HepG2 (cell line): ENCODE data around the gene SACS.

ENCODE experiments used
- AGO2 ChIP-seq: fragments of 200-400 bp; formaldehyde crosslinking; optimal IDR thresholded peaks from 2 replicates; pipeline ENCODE3; 2017; ENCODE audit warnings: mild to moderate bottlenecking, low read depth, low read length, moderate library complexity
- BHLHE40 ChIP-seq: IDR thresholded peaks from 2 replicates; pipeline ENCODE4 v1.6.1; 2011; ENCODE audit warnings: low read length, improper control_type of control experiment
- CEBPB ChIP-seq: IDR thresholded peaks from 2 replicates; pipeline ENCODE4 v1.6.1; 2011; ENCODE audit warnings: low read depth, low read length, improper control_type of control experiment, borderline replicate concordance
- LCORL ChIP-seq, 2 experiments: fragments of 450-650 bp in 1 of 2; sonication (generic) in 1 of 2; formaldehyde crosslinking in 1 of 2; IDR thresholded peaks; 2 replicates each; pipeline versions ENCODE4 v1.5.0 to v1.6.1; 2017 to 2020; ENCODE audit warnings: antibody characterized with exemption in 1 of 2, missing genetic modification reagents in 1 of 2
- NFE2L1 ChIP-seq: sonication (generic); formaldehyde crosslinking; IDR thresholded peaks from 2 replicates; pipeline ENCODE4 v1.4.0; 2020; ENCODE audit warnings: missing genetic modification reagents, mild to moderate bottlenecking, borderline replicate concordance
- PHF20 ChIP-seq: sonication (generic); formaldehyde crosslinking; IDR thresholded peaks from 2 replicates; pipeline ENCODE4 v1.5.0; 2020; ENCODE audit warnings: mild to moderate bottlenecking, missing genetic modification reagents
- PRDM15 ChIP-seq: sonication (generic); formaldehyde crosslinking; IDR thresholded peaks from 2 replicates; pipeline ENCODE4 v1.4.0; 2020; ENCODE audit warnings: missing genetic modification reagents
- ZNF512B ChIP-seq: sonication (generic); formaldehyde crosslinking; IDR thresholded peaks from 2 replicates; pipeline ENCODE4 v1.5.1; 2020; ENCODE audit warnings: missing genetic modification reagents, mild to moderate bottlenecking, borderline replicate concordance

- TF ChIP-seq ZNF512B (CRISPR knock-in tag) = no peak
- no peak for TF ChIP-seq PRDM15 (CRISPR knock-in tag)
- no peak for TF ChIP-seq LCORL (IDR thresholded peaks at IDR 0.05)
- TF ChIP-seq LCORL (CRISPR knock-in tag; IDR thresholded peaks at IDR 0.05) = no peak
- TF ChIP-seq AGO2 = no peak
- no peak for TF ChIP-seq CEBPB
- no peak for TF ChIP-seq NFE2L1 (CRISPR knock-in tag)
- no peak for TF ChIP-seq BHLHE40
- TF ChIP-seq PHF20 = no peak
Observed at GRCh38 chr13:23348262-23349127, 85.0 kb downstream of the SACS start.
